Measurements from ENCODE around the gene TMEM164.

TMEM164 gene

GRCh38 chrX:110004215-110004614 is 1.3 kb downstream of the TMEM164 start:
- no peak for DNase-seq

- DNase-seq: no peak
Measured at GRCh38 chrX:110004731-110005369, 1.9 kb downstream of the TMEM164 start.

GRCh38 chrX:110006161-110006560 is 3.2 kb downstream of the TMEM164 start:
- no peak for DNase-seq

GRCh38 chrX:110006821-110007375 is 4.0 kb downstream of the TMEM164 start:
- DNase-seq: no peak

- DNase-seq: no peak
Measured at GRCh38 chrX:110008011-110008635, 5.2 kb downstream of the TMEM164 start.

- no peak for DNase-seq
Measured at GRCh38 chrX:110012818-110013485, 10.0 kb downstream of the TMEM164 start.

- no peak for DNase-seq
Measured at GRCh38 chrX:110013968-110014367, 11.1 kb downstream of the TMEM164 start.

- no peak for DNase-seq
Measured at GRCh38 chrX:110015032-110015431, 12.1 kb downstream of the TMEM164 start.

GRCh38 chrX:110015915-110016314 is 13.0 kb downstream of the TMEM164 start:
- no peak for DNase-seq

- no peak for DNase-seq
Measured at GRCh38 chrX:110020536-110020935, 17.6 kb downstream of the TMEM164 start.

- DNase-seq: no peak
Measured at GRCh38 chrX:110021258-110022022, 18.5 kb downstream of the TMEM164 start.

- no peak for DNase-seq
Measured at GRCh38 chrX:110022599-110023448, 19.9 kb downstream of the TMEM164 start.

- no peak for DNase-seq
Measured at GRCh38 chrX:110025395-110025794, 22.5 kb downstream of the TMEM164 start.

- DNase-seq: no peak
Measured at GRCh38 chrX:110026099-110026844, 23.4 kb downstream of the TMEM164 start.

- DNase-seq: no peak
Measured at GRCh38 chrX:110032534-110033147, 29.7 kb downstream of the TMEM164 start.

- no peak for DNase-seq
Measured at GRCh38 chrX:110034036-110034435, 31.1 kb downstream of the TMEM164 start.

- no peak for DNase-seq
Measured at GRCh38 chrX:110036162-110037033, 33.5 kb downstream of the TMEM164 start.

- DNase-seq: no peak
Measured at GRCh38 chrX:110037178-110037577, 34.3 kb downstream of the TMEM164 start.

- DNase-seq: no peak
Measured at GRCh38 chrX:110038900-110039299, 36.0 kb downstream of the TMEM164 start.

GRCh38 chrX:110041980-110042379 is 39.1 kb downstream of the TMEM164 start:
- no peak for DNase-seq
